Neural crest cell (in vitro differentiated cells): ENCODE data around the gene ARHGAP22. TPM values are rescaled to one million over a fixed set of nuclear protein-coding genes. Genes with fewer than 3 reads are reported as not detected.

Experiments used
- DNase-seq: peaks from one replicate; pipeline ENCODE4 v3.0.0; 2021; ENCODE audit warnings: low read depth, mixed read lengths, low spot score
- H3K27ac Mint-ChIP-seq: one replicate; pipeline ENCODE4 v1.8.0; 2021; ENCODE audit warnings: mild to moderate bottlenecking, mixed read lengths; ENCODE audit not compliant: unreplicated experiment
- H3K27me3 Mint-ChIP-seq: 2 replicates; pipeline ENCODE4 v1.8.0; 2021; ENCODE audit warnings: low read depth, mild to moderate bottlenecking, mixed read lengths
- H3K36me3 Mint-ChIP-seq: 2 replicates; pipeline ENCODE4 v1.8.0; 2021; ENCODE audit warnings: low read depth, mild to moderate bottlenecking, mixed read lengths
- H3K4me1 Mint-ChIP-seq: 2 replicates; pipeline ENCODE4 v1.8.0; 2021; ENCODE audit warnings: mixed read lengths
- H3K4me3 Mint-ChIP-seq: one replicate; pipeline ENCODE4 v1.8.0; 2021; ENCODE audit warnings: mild to moderate bottlenecking, mixed read lengths
- H3K9me3 Mint-ChIP-seq: 2 replicates; pipeline ENCODE4 v1.8.0; 2021; ENCODE audit warnings: mixed read lengths
- total RNA-seq: library from RNA; stranded (reverse); gene quantifications from 2 replicates; pipeline ENCODE4 v1.2.1, GENCODE V29; 2021
- TF ChIP-seq, protein P1 (sequence below): fragments of 200-600 bp; sonication (generic); conservative IDR thresholded peaks from 2 replicates; pipeline ENCODE4 v1.5.0; 2021; ENCODE audit warnings: antibody characterized with exemption, mild to moderate bottlenecking

ARHGAP22 gene
- total RNA-seq, 1 donor from 2014 or later: 5.2 TPM

DNA sequence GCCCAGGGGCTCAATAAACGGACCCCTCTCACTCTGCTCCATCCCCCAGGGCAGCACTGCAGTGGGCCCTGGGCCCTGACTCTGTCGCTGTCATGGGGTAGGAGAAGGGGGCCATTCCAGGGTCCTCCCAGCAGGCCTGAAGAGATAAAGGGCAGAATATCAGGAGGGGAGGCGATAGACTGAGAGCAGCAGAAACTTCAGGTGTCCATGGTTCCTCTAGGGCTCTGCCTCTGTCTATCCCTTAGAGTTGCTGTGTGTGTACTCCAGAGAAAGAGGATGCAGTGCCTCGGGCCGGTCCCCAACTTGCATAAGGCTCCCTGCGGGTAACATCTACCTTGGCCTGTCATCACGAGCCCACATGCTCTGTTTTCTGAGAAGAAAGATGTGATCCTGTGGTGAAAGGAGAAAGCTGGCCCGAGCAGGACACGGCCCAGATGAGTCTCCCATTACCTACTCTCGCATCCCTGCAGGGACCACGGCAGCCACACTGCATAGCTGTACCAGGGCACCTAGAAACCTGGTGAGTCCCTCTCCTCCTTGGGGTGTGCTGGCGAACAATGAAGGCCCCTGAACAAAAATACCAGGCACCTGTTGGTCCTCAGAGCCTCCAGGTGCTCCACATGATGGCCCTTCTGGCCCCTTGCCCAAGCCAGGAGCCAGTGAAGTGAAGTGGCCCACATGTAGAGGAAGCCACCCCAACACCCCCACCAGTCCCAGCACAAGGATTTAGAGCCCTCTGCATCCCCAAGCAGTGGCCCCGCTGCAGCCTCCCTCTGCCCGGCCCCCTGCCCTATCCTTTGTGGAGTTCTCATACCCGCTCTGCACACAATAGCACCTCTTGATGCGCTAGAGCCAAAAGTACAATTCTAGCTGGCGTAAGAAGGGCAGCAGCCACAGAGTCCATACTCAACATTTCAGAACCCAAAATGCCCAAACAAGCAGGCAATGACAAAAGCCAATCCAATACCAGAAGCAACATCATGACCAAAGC, 106.8 kb downstream of the ARHGAP22 start:
- DNase-seq: no peak
- Mint-ChIP-seq H3K27ac (no peak overlapping the region), H3K9me3 (no peaks in the 10 kb centered on the region), H3K36me3 (no peaks in the 10 kb centered on the region), H3K4me1 (peaks cover 17% of the 10 kb centered on the region), H3K27me3 (no peaks in the 10 kb centered on the region), H3K4me3 (no peak overlapping the region)
- TF ChIP-seq, protein P1, sequence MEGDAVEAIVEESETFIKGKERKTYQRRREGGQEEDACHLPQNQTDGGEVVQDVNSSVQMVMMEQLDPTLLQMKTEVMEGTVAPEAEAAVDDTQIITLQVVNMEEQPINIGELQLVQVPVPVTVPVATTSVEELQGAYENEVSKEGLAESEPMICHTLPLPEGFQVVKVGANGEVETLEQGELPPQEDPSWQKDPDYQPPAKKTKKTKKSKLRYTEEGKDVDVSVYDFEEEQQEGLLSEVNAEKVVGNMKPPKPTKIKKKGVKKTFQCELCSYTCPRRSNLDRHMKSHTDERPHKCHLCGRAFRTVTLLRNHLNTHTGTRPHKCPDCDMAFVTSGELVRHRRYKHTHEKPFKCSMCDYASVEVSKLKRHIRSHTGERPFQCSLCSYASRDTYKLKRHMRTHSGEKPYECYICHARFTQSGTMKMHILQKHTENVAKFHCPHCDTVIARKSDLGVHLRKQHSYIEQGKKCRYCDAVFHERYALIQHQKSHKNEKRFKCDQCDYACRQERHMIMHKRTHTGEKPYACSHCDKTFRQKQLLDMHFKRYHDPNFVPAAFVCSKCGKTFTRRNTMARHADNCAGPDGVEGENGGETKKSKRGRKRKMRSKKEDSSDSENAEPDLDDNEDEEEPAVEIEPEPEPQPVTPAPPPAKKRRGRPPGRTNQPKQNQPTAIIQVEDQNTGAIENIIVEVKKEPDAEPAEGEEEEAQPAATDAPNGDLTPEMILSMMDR: no peak

DNA sequence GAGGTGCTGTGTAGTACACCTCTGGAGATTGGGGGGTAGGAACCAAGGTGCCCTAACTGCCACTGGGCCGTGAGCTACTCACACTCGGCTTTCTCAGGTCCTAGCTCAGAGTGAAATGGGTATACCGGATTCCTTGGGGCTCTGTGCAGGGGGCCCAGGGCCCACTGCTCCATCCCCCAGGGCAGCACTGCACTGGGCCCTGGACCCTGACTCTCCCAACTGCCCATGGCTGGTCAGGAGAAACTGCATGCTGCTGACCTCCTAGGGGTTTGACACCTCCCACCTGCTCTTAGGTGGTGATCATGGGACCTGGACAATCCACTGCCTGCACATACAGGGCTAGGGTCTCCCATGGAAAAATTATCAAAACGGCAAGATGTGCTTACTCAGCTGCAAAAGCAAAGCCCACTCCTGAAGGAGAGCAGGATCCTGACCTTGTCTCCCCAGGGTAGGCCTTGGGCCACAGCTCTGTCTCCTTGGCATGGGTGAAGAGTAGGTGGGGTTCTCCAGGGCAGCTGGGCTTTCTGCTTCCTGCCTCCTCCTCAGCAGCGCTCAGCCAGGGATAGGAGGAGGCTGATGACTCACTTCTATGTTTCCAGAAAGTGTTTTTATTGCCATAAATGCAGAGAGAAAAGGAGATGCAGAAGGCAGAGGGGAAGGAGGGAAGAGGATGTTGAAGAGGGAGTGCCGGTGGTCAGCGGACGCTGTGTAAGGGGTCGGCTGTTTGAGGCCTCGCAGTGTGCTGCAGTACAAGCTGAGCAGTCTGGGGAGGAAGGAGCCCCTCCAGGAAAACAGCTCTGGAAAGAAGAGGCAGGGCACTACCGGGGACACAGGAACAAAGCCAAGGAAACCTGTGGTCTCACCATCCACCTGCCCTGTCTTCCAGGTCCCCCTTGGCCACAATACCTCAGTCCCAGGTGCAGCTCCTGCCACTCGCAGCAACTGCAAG, 107.8 kb downstream of the ARHGAP22 start:
- no peak overlapping the region for H3K4me3 Mint-ChIP-seq
- no peaks in the 10 kb centered on the region for H3K9me3 Mint-ChIP-seq
- no peak for DNase-seq
- TF ChIP-seq, protein P1: no peak
- peaks cover 8% of the 10 kb centered on the region for H3K4me1 Mint-ChIP-seq
- no peak overlapping the region for H3K27ac Mint-ChIP-seq
- H3K36me3 Mint-ChIP-seq: no peaks in the 10 kb centered on the region
- H3K27me3 Mint-ChIP-seq: no peaks in the 10 kb centered on the region

DNA sequence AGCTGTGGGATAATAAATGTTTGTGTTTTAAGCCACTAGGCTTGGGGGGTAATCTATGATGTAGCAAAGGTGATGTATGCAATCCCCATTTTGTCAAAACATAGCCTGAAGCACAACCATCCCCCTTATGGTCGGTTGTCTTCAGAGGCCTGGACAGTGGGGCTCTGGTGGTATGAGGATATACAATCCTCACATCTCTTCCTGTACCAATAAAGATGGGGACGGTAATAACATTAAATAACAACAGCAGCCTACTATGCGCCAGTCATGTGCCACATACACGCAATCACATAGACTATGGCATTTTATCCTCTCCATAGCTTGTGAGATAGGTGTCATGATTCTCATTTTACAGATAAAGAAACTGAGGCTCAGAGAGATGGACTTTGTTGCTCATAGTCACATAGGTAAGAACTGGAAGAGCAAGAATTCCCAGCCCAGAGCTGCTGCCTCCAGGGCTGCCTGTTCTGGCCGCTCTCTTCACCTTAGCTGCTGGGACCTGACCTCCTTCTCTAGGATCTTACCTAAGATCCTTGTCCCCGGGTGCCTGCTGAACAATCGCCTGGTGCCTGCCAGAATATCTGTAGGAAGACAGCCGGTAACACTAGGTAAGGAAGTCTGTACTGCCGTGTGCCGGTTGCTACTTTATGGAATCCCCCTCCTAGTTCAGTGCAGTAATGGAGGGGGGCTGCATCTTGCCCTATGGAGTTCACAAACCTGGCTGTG, 108.6 kb downstream of the ARHGAP22 start:
- Mint-ChIP-seq H3K36me3 (no peaks in the 10 kb centered on the region), H3K4me1 (peaks cover 8% of the 10 kb centered on the region), H3K27me3 (no peaks in the 10 kb centered on the region), H3K27ac (no peak overlapping the region), H3K9me3 (no peaks in the 10 kb centered on the region), H3K4me3 (no peak overlapping the region)
- DNase-seq: no peak
- TF ChIP-seq, protein P1: no peak

DNA sequence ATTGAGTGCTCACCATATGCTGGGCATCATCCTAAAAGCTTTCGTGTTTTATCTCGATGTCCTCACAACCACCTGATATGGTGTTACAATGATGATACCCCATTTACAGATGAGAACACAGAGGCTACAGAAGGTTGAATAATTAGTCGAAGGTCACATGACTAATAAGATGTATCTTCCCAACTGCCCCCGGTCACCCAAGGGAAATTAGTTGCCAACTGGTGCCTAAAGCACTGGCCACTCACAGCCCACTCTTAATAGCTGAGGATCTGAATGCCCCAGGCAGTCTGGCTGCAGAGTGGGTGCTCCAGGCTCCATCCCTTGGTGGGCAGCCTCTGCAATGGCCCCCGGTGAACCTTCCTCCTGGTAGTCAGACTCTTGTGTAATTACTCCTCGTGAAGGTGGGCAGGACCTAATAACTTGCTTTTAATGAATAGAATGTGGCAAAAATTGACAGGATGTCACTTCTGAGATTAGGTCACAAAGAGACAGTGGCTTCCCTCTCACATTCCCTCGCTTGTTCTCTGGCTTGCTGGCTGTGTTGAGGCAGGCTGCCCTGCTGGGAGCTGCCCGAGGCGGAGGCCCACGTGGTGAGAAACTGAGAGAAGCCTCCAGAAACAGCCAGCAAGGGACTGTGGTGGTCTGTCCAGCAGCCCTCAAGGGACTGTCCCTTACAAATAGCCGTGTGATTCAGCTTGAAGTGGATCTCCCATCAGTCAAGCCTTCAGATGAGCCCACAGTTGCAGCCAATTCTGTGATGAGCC, 109.4 kb downstream of the ARHGAP22 start:
- no peaks in the 10 kb centered on the region for H3K9me3 Mint-ChIP-seq
- H3K27me3 Mint-ChIP-seq: no peaks in the 10 kb centered on the region
- H3K4me3 Mint-ChIP-seq: no peak overlapping the region
- TF ChIP-seq, protein P1: no peak
- peaks cover 8% of the 10 kb centered on the region for H3K4me1 Mint-ChIP-seq
- no peaks in the 10 kb centered on the region for H3K36me3 Mint-ChIP-seq
- H3K27ac Mint-ChIP-seq: no peak overlapping the region
- DNase-seq: no peak
